GM11168 (cell line): ENCODE results near the gene SDK2.

Experiments used
- in situ Hi-C: fragments of 300-500 bp; cut with MboI; formaldehyde crosslinking; loops from one replicate; pipeline ENCODE4 v1.12.0; 2022; ENCODE audit warnings: low sequenced_read_pairs; ENCODE audit not compliant: unreplicated experiment

SDK2 gene

DNA sequence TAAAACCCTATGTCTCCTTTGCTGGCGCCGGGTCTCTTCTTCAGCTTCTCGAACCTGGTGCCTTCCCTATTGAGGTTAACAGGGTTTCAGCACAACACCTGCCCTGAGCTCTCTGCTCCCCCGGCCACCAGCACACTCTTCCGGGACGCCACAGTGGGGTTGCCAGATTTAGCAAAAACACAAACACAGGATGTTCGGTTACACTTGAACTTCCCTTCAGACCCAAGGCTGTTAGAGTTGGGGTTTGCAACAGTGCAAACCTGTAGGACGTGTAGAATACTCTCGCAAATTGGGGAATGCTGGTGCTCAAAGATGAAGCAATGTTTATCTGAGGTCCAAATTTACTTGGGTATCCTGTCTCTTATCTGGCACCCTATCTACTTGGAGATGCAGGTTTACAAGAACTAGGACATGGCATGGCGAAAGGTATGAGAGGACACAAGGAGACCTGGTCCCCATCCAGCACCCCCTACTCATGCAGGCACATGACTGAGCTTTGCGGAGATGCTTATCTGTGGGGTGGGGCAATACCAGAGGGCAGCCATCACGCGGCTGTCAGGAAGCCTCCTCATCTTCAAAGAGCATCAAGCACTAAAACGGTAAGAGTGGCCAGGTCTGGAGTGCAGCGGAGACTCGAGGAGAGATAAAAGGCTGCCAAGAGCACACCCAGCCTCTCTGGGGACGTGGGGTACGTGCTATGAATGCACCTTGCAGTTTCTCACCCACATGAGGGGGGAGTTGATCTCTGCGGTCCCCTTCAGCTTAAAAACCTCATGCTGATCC is 52.8 kb downstream of the SDK2 start:
- in situ Hi-C loops: no loop called here

GRCh38 chr17:73589363-73589980 is 54.8 kb downstream of the SDK2 start:
- in situ Hi-C loops: no loop called here

- in situ Hi-C loops: no loop called here
Measured at GRCh38 chr17:73588891-73589290, 55.4 kb downstream of the SDK2 start.

- in situ Hi-C loops: no loop called here
Measured at GRCh38 chr17:73588301-73588846, 55.9 kb downstream of the SDK2 start.

DNA sequence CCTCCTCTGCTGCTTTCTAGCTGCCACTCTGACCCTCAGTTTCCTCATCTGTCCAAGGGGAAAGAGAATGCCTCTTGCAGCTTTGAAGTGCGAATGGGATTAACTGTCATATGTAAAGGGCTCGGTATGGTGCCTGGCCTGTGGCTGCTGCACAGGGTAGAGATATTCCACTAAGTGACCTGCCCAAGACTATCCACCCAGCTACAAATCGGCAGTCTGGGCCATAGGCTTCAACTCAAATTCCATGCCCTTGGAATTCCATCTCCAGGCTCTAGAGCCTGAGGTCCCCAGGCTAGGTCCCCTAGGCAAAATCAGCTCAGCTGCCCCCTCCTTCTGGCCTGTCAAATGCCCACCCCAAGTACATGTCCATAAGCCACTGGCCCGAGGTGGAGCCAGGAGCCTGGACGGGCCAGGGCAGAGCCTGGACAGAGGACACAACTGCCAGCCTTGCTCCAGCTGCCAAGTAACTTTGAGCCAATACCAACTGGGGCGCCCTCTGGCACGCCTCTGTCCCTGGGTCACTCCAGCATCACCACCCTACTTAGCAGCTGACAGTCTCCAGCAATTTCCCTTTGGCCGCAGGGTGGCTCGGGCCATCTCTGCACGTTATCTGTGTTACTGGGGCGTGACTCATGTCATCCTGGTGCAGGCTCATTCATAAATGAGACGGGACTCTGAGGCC is 57.2 kb downstream of the SDK2 start:
- in situ Hi-C loops: no loop called here

DNA sequence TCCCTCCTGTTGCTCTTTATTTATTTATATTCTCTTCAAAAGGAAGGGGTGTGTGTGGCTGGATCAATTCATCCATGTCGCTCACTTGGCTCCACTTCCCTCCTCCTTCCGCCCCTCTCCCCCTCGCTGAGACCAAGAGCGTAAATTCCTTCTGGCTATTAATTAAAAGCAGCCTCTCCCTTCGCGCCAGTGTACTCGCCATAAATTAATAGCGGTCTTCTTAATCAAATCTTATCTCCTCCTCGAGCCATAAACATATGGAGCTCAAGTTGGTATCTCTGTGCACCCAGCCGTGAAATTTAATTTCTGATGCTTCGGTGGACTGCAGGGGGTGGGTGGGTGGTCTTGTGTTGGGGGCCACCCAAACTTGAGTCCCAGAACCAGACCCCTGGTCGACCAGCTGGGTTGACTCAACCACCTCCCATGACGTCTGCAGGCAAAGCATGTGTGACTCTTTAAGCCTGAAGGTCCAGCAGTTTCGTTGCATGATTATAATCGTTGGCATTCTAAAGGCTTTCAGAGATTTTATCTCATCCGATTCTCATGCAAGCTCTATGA is 57.9 kb downstream of the SDK2 start:
- in situ Hi-C loops: no loop called here

DNA sequence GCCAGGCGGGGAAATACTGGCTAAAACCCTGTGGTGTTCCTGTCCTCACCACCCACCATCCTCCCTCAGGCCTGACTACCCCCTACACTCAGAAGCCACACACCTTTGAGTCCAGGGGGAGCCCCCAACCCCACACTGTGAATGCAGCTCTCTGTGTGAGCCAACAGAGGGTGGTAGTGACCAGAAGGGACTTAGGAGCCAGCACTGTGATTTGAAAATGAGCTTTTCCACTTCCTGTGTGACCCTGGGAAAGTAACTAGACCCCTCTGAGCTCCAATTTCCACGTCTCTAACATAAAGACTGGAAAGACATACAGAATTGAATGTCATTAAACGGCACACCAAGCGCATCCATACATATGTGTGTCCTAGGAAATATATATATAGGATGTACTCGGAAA is 58.7 kb downstream of the SDK2 start:
- in situ Hi-C loops: no loop called here

DNA sequence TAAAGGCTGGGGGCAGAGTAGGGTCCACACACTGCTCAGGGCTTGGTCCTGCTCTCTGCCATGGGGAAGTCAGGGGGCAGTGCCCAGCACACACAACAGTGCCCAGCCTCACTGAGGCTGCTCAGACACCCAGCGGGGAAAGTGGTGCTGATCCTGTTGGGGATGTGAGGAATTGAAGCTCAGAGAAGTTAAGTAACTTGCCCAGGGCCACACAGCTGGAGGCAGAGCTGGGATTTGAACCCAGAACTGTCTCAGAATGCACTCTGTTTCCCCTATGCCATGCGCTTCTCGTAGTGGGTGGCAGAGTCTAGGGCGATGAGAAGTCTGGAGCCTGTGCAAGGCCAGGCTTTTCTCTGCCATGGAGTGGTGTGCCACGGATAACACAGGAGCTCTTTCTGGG is 59.3 kb downstream of the SDK2 start:
- in situ Hi-C loops: no loop called here

- in situ Hi-C loops: no loop called here
Measured at GRCh38 chr17:73584049-73584448, 60.2 kb downstream of the SDK2 start.

DNA sequence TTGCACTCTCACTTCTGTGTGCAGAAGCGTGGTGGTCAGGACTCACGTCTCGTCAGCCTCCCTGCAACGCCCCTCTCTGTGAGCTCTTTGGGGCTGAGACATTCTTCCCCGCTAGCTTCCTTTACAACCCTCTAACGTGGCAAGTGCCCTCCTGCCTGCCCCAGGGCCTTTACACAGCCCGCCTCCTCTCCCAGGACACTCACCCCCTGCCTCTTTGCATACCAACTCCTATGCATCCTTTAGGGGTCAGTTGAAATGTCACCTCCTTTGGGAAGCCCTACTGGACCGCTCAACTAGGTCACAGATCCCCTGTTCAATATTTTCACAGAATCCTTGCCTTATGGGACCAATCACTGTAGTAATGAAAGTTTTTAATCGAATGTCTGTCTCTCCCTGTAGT is 61.4 kb downstream of the SDK2 start:
- in situ Hi-C loops: no loop called here

DNA sequence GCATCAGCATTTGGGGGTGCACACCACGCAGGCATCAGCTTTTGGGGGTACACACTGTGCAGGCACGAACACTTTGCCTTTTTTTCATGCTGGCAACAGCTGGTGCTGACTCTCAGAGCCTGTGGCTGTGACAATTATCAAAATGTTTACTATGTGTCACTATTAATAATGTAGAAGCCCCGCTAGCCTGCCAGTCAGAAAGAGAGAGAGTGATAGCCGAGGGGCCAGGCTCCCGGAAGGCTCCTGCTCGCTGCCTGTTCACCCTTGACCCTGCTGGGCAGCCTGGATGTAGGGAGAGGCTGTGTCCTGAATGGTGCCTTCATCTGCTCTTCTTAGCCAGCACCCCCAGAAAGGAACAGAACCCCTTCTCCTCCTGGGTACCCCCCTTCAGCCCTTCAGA is 61.9 kb downstream of the SDK2 start:
- in situ Hi-C loops: no loop called here

DNA sequence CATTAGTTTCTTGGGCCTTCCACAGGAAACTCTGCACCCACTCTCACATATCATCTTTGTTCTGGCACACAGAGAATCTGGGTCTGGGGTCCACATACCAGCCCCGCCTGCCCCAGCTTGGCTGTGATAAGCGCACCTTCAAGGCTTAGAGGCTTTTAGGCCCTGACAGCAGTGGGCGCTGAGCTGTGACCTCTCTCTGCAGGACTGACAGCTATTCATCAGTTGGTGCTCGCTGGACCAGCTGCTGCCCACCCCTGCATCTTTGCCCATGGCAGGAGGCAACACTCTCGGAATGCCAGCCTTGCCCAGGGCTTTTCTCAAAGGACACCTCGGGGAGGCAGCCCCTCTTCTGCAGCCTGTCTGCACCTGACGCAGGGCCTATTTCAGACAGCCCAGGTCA is 62.9 kb downstream of the SDK2 start:
- in situ Hi-C loops: no loop called here

DNA sequence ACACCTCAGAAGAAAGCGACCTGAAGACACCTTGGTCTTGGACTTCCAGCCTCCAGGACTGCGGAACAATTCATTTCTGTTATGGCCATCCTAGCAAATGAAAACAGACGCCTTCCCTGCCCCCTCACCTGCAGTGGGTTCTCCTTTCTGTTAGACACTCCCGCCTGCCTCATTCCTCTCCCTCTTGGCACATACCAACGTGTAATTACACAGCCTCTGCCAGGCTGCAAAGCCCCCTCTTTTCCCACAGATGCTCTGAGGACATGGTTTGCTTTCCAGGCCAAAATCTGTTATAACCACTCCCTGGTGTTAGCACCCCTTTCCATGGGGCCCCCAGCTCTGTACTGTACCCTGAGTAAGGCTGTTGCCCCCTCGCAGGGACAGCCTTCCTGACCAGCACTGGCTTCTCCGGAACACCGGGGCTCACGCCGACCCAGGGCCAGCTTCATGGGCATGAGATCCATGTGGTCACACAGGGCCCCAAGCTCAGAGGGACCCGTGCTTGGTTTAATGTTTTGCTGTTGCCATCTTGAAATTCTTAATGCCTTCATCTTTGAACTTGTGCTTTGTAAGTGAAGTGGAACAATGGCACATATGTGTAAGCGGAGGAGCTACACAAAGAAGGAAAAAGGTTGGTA is 64.1 kb downstream of the SDK2 start:
- in situ Hi-C loops: no loop called here

- in situ Hi-C loops: no loop called here
Measured at GRCh38 chr17:73576556-73577098, 67.6 kb downstream of the SDK2 start.

- in situ Hi-C loops: no loop called here
Measured at GRCh38 chr17:73575470-73576221, 68.6 kb downstream of the SDK2 start.

DNA sequence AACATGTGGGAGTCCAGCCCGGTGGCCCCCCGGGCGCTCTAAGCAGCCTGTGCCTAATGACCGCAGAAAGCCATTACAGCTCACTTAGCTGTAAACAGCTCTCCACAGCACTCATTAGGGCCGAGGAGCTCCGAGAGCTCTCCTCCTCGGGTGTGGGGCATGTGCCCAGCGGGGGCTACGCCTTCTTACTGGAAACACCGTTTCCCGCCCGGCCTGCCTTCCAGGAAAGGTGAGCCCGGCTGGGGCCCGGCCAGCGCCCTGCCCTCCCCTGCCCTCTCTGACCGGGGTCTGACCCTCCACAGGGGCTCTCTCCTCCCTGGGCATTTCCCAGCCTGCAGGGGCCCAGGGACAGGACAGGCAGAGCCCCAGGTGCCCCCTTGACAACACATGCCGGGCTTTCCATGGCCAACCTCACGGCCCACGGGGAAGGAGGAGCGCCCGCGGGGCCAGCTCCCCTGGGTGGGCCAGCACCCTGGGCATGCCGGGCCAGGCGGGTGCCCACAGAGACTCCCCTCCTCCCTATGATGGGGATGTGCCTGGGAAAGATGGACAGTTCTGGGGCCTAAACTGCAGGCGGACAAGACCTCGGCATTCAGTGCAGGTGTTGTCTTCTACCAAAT is 72.6 kb downstream of the SDK2 start:
- in situ Hi-C loops: no loop called here

- in situ Hi-C loops: no loop called here
Measured at GRCh38 chr17:73569762-73570319, 74.4 kb downstream of the SDK2 start.

DNA sequence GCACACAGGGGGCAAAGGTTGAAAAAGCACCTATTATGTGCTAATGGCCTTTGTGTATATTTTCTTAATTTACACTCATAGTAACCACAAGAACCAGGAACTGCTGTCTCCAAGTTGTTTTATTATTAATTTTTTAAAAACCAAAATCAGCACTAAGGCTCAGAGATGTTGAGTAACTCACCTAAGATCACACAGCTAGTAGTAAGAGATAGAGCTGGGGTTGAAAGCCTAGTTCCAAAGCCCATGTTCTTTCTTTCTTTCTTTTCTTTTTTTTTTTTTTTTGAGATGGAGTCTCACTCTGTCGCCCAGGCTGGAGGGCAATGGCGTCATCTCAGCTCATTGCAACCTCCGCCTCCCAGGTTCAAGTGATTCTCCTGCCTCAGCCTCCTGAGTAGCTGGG is 75.3 kb downstream of the SDK2 start:
- in situ Hi-C loops: no loop called here
